HCT116 (cell line): ENCODE results near the gene CLSTN1. TPM values are rescaled to one million over a fixed set of nuclear protein-coding genes. Genes with fewer than 3 reads are reported as not detected.

Experiments
- ATAC-seq: fragments of 200-7000 bp; cut with Tn5 transposase; 2 replicates; pipeline ENCODE4 v1.9.1; 2020; ENCODE audit warnings: mild to moderate bottlenecking, moderate library complexity
- BruUV-seq: library from RNA; stranded (reverse); fragments of 400-500 nt; replicated peaks from 2 replicates; lab custom pipeline; 2021; lab: Mats Ljungman, UMichigan
- CTCF ChIA-PET: fragments of 300-600 bp; sonication (Branson Sonifier 250); formaldehyde crosslinking; loops from one replicate; lab custom pipeline; 2021; ENCODE audit warnings: antibody characterized with exemption; lab: Charles Lee
- POLR2A ChIA-PET: fragments of 300-600, 350-600 bp; sonication (Branson Sonifier 250); formaldehyde crosslinking; loops from one replicate; lab custom pipeline; 2021; ENCODE audit warnings: antibody characterized with exemption; lab: Charles Lee
- RAD21 ChIA-PET, 2 experiments: fragments of 300-600 bp; sonication (Branson Sonifier 250); formaldehyde crosslinking; loops; one replicate each; lab custom pipeline; 2023; ENCODE audit warnings: low total read pairs in 2 of 2; ENCODE audit not compliant: uncharacterized antibody in 2 of 2, unreplicated experiment in 2 of 2, low non-redundant PET in 1 of 2; lab: Charles Lee
- DNase-seq: peaks from one replicate; pipeline ENCODE4 v3.0.0-alpha.2; 2010; ENCODE audit warnings: low read depth, low spot score
- H2AFZ ChIP-seq: fragments of 200-600 bp; shearing (Covaris generic), sonication (generic); 2 replicates; pipeline ENCODE4 v1.6.1; 2017; ENCODE audit warnings: low read depth, mixed run types, mixed read lengths, antibody characterized with exemption, low read length; ENCODE audit not compliant: poor library complexity, severe bottlenecking
- H3K27ac ChIP-seq: 2 replicates; pipeline ENCODE4 v1.5.1; 2012; ENCODE audit warnings: low read depth, low read length
- H3K27me3 ChIP-seq: fragments of 200-600 bp; sonication (generic); 2 replicates; pipeline ENCODE4 v1.6.1; 2016; ENCODE audit warnings: mixed run types, low read length, mixed read lengths; ENCODE audit not compliant: insufficient read depth
- H3K36me3 ChIP-seq, 2 experiments: fragments of 200-500 bp in 1 of 2; fragments of 200-600 bp in 1 of 2; sonication (Bioruptor generic) in 1 of 2; sonication (generic) in 1 of 2; 2 replicates each; pipeline versions ENCODE4 v1.5.1 to v1.6.1; 2014 to 2016; ENCODE audit warnings: low read length in 2 of 2, inconsistent platforms in 1 of 2, mixed read lengths in 1 of 2, mixed run types in 1 of 2; ENCODE audit not compliant: insufficient read depth in 2 of 2, control insufficient read depth in 1 of 2
- H3K4me1 ChIP-seq, 2 experiments: fragments of 200-600 bp in 1 of 2; sonication (generic) in 1 of 2; 2 replicates each; pipeline versions ENCODE4 v1.5.1 to v1.6.1; 2012 to 2017; ENCODE audit warnings: low read length in 2 of 2, inconsistent platforms in 1 of 2, mild to moderate bottlenecking in 1 of 2, mixed read lengths in 1 of 2, mixed run types in 1 of 2, moderate library complexity in 1 of 2; ENCODE audit not compliant: insufficient read depth in 2 of 2, control insufficient read depth in 1 of 2
- H3K4me2 ChIP-seq: fragments of 200-600 bp; sonication (generic); 2 replicates; pipeline ENCODE4 v1.6.1; 2017; ENCODE audit warnings: mixed run types, low read length, mixed read lengths
- H3K4me3 ChIP-seq, 2 experiments: fragments of 200-600 bp in 1 of 2; sonication (generic) in 1 of 2; replicated peaks in 1 of 2; 2 replicates each; pipeline ENCODE4 v1.5.1; 2011 to 2016; ENCODE audit warnings: low read length in 2 of 2, control low read depth in 1 of 2, low read depth in 1 of 2, mild to moderate bottlenecking in 1 of 2, mixed read lengths in 1 of 2, mixed run types in 1 of 2
- H3K79me2 ChIP-seq: fragments of 200-600 bp; sonication (generic); 2 replicates; pipeline ENCODE4 v1.6.1; 2017; ENCODE audit warnings: mild to moderate bottlenecking, mixed run types, low read length, moderate library complexity, mixed read lengths; ENCODE audit not compliant: insufficient read depth
- H3K9ac ChIP-seq: fragments of 200-600 bp; sonication (generic); 2 replicates; pipeline ENCODE4 v1.6.1; 2016; ENCODE audit warnings: low read length, mixed read lengths
- H3K9me2 ChIP-seq: fragments of 200-600 bp; sonication (generic), shearing (Covaris generic); 2 replicates; pipeline ENCODE4 v1.6.1; 2017; ENCODE audit warnings: mixed run types, mild to moderate bottlenecking, moderate library complexity; ENCODE audit not compliant: insufficient read depth
- H3K9me3 ChIP-seq, 2 experiments: fragments of 200-500 bp in 1 of 2; fragments of 200-600 bp in 1 of 2; sonication (Bioruptor generic) in 1 of 2; sonication (generic) in 1 of 2; 2 replicates each; pipeline ENCODE4 v1.6.1; 2014 to 2017; ENCODE audit warnings: low read length in 2 of 2, mixed read lengths in 2 of 2, inconsistent platforms in 1 of 2, low read depth in 1 of 2, mild to moderate bottlenecking in 1 of 2, mixed run types in 1 of 2, moderate library complexity in 1 of 2; ENCODE audit not compliant: control insufficient read depth in 1 of 2, insufficient read depth in 1 of 2
- H4K20me1 ChIP-seq: fragments of 200-600 bp; sonication (generic), shearing (Covaris generic); 2 replicates; pipeline ENCODE4 v1.6.1; 2017; ENCODE audit warnings: mixed run types, mild to moderate bottlenecking, moderate library complexity; ENCODE audit not compliant: insufficient read depth
- FOSL1 ChIP-seq: IDR thresholded peaks from 2 replicates; pipeline ENCODE4 v1.6.1; 2012; ENCODE audit warnings: low read depth
- JUND ChIP-seq: IDR thresholded peaks from 2 replicates; pipeline ENCODE4 v1.6.1; 2012
- REST ChIP-seq: IDR thresholded peaks from 2 replicates; pipeline ENCODE4 v1.6.1; 2012; ENCODE audit warnings: low read depth
- SIN3A ChIP-seq: IDR thresholded peaks from 2 replicates; pipeline ENCODE4 v1.6.1; 2012; ENCODE audit warnings: low read depth
- ZNF274 ChIP-seq: fragments of 200-500 bp; sonication (Bioruptor generic); IDR thresholded peaks from 2 replicates; pipeline ENCODE4 v1.6.1; 2014; ENCODE audit warnings: mild to moderate bottlenecking, low read depth, low read length, inconsistent platforms
- intact Hi-C: fragments of 100-400 bp; cut with micrococcal nuclease; formaldehyde crosslinking; loops from 2 replicates; pipeline ENCODE4 v1.10.0; 2022
- total RNA-seq: library from RNA; stranded (reverse); gene quantifications from one replicate; pipeline ENCODE4 v1.2.1, GENCODE V29; 2021; ENCODE audit not compliant: unreplicated experiment

Gene CLSTN1
- total RNA-seq, 1 experiment from 2014 or later = 113 TPM

- no peak for ATAC-seq
- Histone ChIP-seq H3K27ac (no peak overlapping the region), H3K9ac (no peak overlapping the region), H3K27me3 (no peaks in the 10 kb centered on the region), H2AFZ (no peak overlapping the region), H3K4me1 (peaks cover 10 to 22% of the 10 kb centered on the region in 2 experiments), H3K79me2 (no peaks in the 10 kb centered on the region), H3K9me2 (no peaks in the 10 kb centered on the region), H3K36me3 (no peaks in the 10 kb centered on the region), H3K4me2 (no peak overlapping the region), H3K4me3 (no peak overlapping the region), H4K20me1 (no peaks in the 10 kb centered on the region), H3K9me3 (no peaks in the 10 kb centered on the region)
- POLR2A ChIA-PET = no interaction called here
- no TSS peak for BruUV-seq
- intact Hi-C loops = no loop called here
- CTCF ChIA-PET = no interaction called here
- no peak for TF ChIP-seq REST
- no peak for TF ChIP-seq SIN3A
- TF ChIP-seq FOSL1 = no peak
- TF ChIP-seq ZNF274 = no peak
- TF ChIP-seq JUND = no peak
- RAD21 ChIA-PET = no interaction called here
- no peak for DNase-seq
These were observed 106.4 kb downstream of the CLSTN1 start for GRCh38 chr1:9717193-9718005.
